OCI-LY7 (cell line): Measurements from ENCODE around the gene APOBEC3G.

Experiments
- CTCF ChIP-seq: fragments of 200-600 bp; sonication (generic); conservative IDR thresholded peaks from 2 replicates; pipeline ENCODE4 v1.5.1; 2014; ENCODE audit warnings: mild to moderate bottlenecking, antibody characterized with exemption, low read length, moderate library complexity, mixed read lengths
- EZH2phosphoT487 ChIP-seq: fragments of 200-600 bp; sonication (generic); IDR thresholded peaks from 2 replicates; pipeline ENCODE4 v1.6.1; 2018; ENCODE audit warnings: low read depth, borderline replicate concordance, mild to moderate bottlenecking, mixed run types, antibody characterized with exemption, low read length, moderate library complexity, mixed read lengths

GRCh38 chr22:39094717-39095389 lies 17.8 kb downstream of the APOBEC3G start:
- TF ChIP-seq CTCF (no peak), EZH2phosphoT487 (no peak)
